Psoas muscle (tissue), 8 donors: ENCODE data around the gene SLC29A1. TPM values are rescaled to one million over a fixed set of nuclear protein-coding genes. Genes with fewer than 3 reads are reported as not detected.

Experiments
- ATAC-seq, 4 donors: fragments of 200-7000 bp; cut with Tn5 transposase; one replicate each; pipeline ENCODE4 v1.9.1; 2020; ENCODE audit warnings: moderate library complexity in 3 of 4, mild to moderate bottlenecking in 2 of 4
- DNase-seq, 2 donors: peaks; one replicate each; pipeline ENCODE4 v3.0.0-alpha.2; 2020
- H3K27ac ChIP-seq: fragments of 200-600 bp; one replicate; pipeline ENCODE4 v1.8.0; 2022
- H3K27me3 ChIP-seq, 3 donors: fragments of 200-600 bp in 1 of 3; one replicate each; pipeline versions ENCODE4 v1.6.1 to v1.8.0; 2013 to 2022; ENCODE audit warnings: low read length in 2 of 3, mild to moderate bottlenecking in 2 of 3, moderate library complexity in 1 of 3; ENCODE audit not compliant: insufficient read depth in 3 of 3
- H3K36me3 ChIP-seq, 2 donors: fragments of 200-600 bp in 1 of 2; one replicate each; pipeline versions ENCODE4 v1.6.1 to v1.8.0; 2013 to 2022; ENCODE audit warnings: low read depth in 1 of 2, mild to moderate bottlenecking in 1 of 2, moderate library complexity in 1 of 2; ENCODE audit not compliant: insufficient read depth in 1 of 2
- H3K4me1 ChIP-seq: fragments of 200-600 bp; one replicate; pipeline ENCODE4 v1.8.0; 2022
- H3K4me3 ChIP-seq: fragments of 200-600 bp; one replicate; pipeline ENCODE4 v1.8.0; 2022; ENCODE audit warnings: mild to moderate bottlenecking
- H3K9me3 ChIP-seq: fragments of 200-600 bp; one replicate; pipeline ENCODE4 v1.8.0; 2022
- CTCF ChIP-seq: fragments of 200-600 bp; IDR thresholded peaks from one replicate; pipeline ENCODE4 v1.8.0; 2022; ENCODE audit warnings: antibody characterized with exemption
- WGBS, 3 donors: extraction: QIAGEN DNeasy Blood & Tissue Kit; methylation state at CpG; one replicate each; pipeline versions ENCODE4 v1.1.6 to v1.1.7; 2013; 5-methylcytosine and 5-hydroxymethylcytosine counted together
- intact Hi-C, 2 donors: fragments of 100-400 bp; cut with DNase I; formaldehyde crosslinking; loops; one replicate each; pipeline versions ENCODE4 v1.11.0 to v1.14.2; 2022
- polyA plus RNA-seq, 3 donors: library from polyadenylated mRNA; stranded (reverse); fragments of 200-250 nt; gene quantifications; one replicate each; pipeline ENCODE4 v1.2.3, GENCODE V29; 2013
- total RNA-seq, 4 donors: library from RNA; stranded (reverse); fragmentation: NEBNext Ultra II Directional in 2 of 4; extraction: Animal tissue kit (Norgen Biotek cat#: 25700) in 2 of 4; gene quantifications; one replicate each; pipeline versions ENCODE4 v1.2.1 to v1.2.4, GENCODE V29; 2021 to 2023
- donor health status: healthy with polysubstance abuse.
- donor health status: DM: no; HTN: no; CAD: no; lungs with moderate emphysema.
- donor health status: Bipolar disorder and iron deficiency.
- donor health status: healthy.
- donor health status: DM: yes; HTN: yes; CAD: no.
- donor health status: DM: no; HTN: no; CAD: no.
- donor health status: DM: no; HTN: no; CAD: no.
- donor health status: DM: yes; HTN: yes; CAD: no.

Gene SLC29A1
- total and polyA plus RNA-seq, 7 donors = 29.1 to 80.7 (median 39.7) TPM

- TF ChIP-seq CTCF = no peak
- DNase-seq (peak in 1 of 2 donors; percentile 13), ATAC-seq (no peak)
- H3K9me3 ChIP-seq = no peaks in the 10 kb centered on the region
- WGBS, 3 donors = 64 to 67% (median 67%) methylated on average over 10 of the region's 10 CpGs
- H3K27me3 ChIP-seq = peaks cover 0 to 21% (median 13%) of the 10 kb centered on the region in 3 donors
- H3K4me1 ChIP-seq = peaks cover 15% of the 10 kb centered on the region
- H3K27ac ChIP-seq = no peak overlapping the region
- intact Hi-C loops = loop anchor here (5.0 kb wide), 2 partner anchors 40 to 70 kb away; no protein-coding TSS in a partner anchor
- H3K4me3 ChIP-seq = no peak overlapping the region
- H3K36me3 ChIP-seq = no peaks in the 10 kb centered on the region
Measured at GRCh38 chr6:44267252-44267651, 43.9 kb downstream of the SLC29A1 start.

GRCh38 chr6:44268095-44268628, 44.8 kb downstream of the SLC29A1 start:
- Histone ChIP-seq H3K4me3 (no peak overlapping the region), H3K27me3 (peaks cover 0 to 21% (median 13%) of the 10 kb centered on the region in 3 donors), H3K27ac (no peak overlapping the region), H3K4me1 (peaks cover 15% of the 10 kb centered on the region), H3K36me3 (no peaks in the 10 kb centered on the region), H3K9me3 (no peaks in the 10 kb centered on the region)
- ATAC-seq = peak; percentile 26 to 40 (median 34)
- TF ChIP-seq CTCF = peak; percentile 83
- DNase-seq = peak in 1 of 2 donors; percentile 55
- intact Hi-C loops = loop anchor here (1.0 to 5.0 kb wide), 3 partner anchors 39 to 70 kb away; no protein-coding TSS in a partner anchor
- WGBS, 3 donors = 41 to 50% (median 46%) methylated on average over 5 of the region's 5 CpGs

- H3K4me3 ChIP-seq = no peak overlapping the region
- DNase-seq (peak in 1 of 2 donors; percentile 15), ATAC-seq (no peak)
- WGBS, 3 donors = 65 to 88% (median 85%) methylated on average over 1 of the region's 1 CpG
- TF ChIP-seq CTCF = no peak
- no peaks in the 10 kb centered on the region for H3K9me3 ChIP-seq
- no peaks in the 10 kb centered on the region for H3K36me3 ChIP-seq
- intact Hi-C loops = loop anchor here (5.0 kb wide), 2 partner anchors 38 to 68 kb away; no protein-coding TSS in a partner anchor
- no peak overlapping the region for H3K27ac ChIP-seq
- peaks cover 6% of the 10 kb centered on the region for H3K4me1 ChIP-seq
- H3K27me3 ChIP-seq = peaks cover 0 to 23% (median 13%) of the 10 kb centered on the region in 3 donors
Measured at GRCh38 chr6:44269178-44269920, 46.0 kb downstream of the SLC29A1 start.

DNA sequence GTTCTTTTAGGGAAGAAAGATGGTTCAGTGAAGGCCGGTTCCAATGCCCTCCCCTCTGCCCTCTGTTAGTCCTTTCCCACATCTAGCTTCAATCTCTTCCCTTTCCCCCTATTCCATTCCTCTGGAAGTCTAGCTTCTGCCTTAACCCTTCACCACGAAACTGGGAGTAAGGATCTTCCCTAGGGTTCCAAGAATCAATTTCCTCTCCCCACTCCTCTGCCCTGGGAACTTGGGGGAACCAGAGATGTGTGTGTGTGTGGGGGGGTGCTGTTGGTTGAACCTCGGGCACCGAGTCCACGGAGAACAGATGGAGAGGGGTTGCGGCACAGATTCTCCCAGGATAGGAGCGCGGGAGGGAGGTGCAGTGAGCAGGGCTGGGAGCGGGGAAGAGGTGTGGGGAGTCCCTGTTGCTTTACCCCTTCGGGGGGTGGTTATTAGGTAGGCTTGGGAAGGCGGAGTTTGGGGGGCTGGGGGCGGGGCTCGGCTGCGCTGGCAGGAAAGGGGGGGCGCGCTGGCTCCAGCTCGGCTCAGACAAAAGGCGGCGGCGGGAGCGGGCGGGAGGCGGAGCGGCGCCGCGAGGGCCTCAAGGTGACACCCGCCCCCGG, 46.6 kb downstream of the SLC29A1 start, which contains the start of gene TMEM151B:
TSS of gene TMEM151B (plus strand) at position 530 of the 605 bp plus-strand sequence. CDS start 293 bp downstream, outside the sequence.
- no peaks in the 10 kb centered on the region for H3K4me1 ChIP-seq
- DNase-seq (peak in 1 of 2 donors; percentile 48), ATAC-seq (no peak)
- no peak within 1 kb of the TSS for H3K27ac ChIP-seq
- H3K9me3 ChIP-seq = no peaks in the 10 kb centered on the region
- TF ChIP-seq CTCF = no peak
- H3K27me3 ChIP-seq = peaks cover 0 to 29% (median 13%) of the 10 kb centered on the region in 3 donors
- 15 to 50% (median 45%) methylated on average over 10 to 29 of the region's 29 CpGs for WGBS, 3 donors
- H3K4me3 ChIP-seq = peak within 1 kb of the TSS; percentile 44
- intact Hi-C loops = loop anchor here (5.0 kb wide), 2 partner anchors 37 to 67 kb away; no protein-coding TSS in a partner anchor
- H3K36me3 ChIP-seq = no peaks in the 10 kb centered on the region
